ENCODE results near the gene PRKCZ. TPM values are rescaled to one million over a fixed set of nuclear protein-coding genes. Genes with fewer than 3 reads are reported as not detected.

Gene PRKCZ
- total RNA-seq, 1 donor from 2014 or later: 33.4 TPM

GRCh38 chr1:2115008-2115641, 64.9 kb downstream of the PRKCZ start:
- Histone ChIP-seq H4K20me1 (ENCODE audit: low read depth) (peaks cover 33% of the 10 kb centered on the region), H3K79me2 (ENCODE audit: low read depth) (peaks cover 21% of the 10 kb centered on the region), H3K9ac (no peak overlapping the region), H3K4me1 (peaks cover 20% of the 10 kb centered on the region), H2AFZ (replicated peaks) (no peak overlapping the region), H3F3A (ENCODE audit: low read depth) (peaks cover 29% of the 10 kb centered on the region), H3K36me3 (peaks cover 4% of the 10 kb centered on the region), H3K4me3 (no peak overlapping the region), H3K27me3 (no peaks in the 10 kb centered on the region), H3K4me2 (peak overlapping the region; percentile 75), H3K9me3 (ENCODE audit: low read depth) (no peaks in the 10 kb centered on the region), H3K27ac (no peak overlapping the region)
- H3K4me3 Mint-ChIP-seq: no peak overlapping the region
- peaks cover 2% of the 10 kb centered on the region for H3K36me3 Mint-ChIP-seq
- H3K27ac Mint-ChIP-seq: peak overlapping the region; percentile 90
- TF ChIP-seq EZH2phosphoT487 (IDR thresholded peaks at IDR 0.05): no peak
- TF ChIP-seq CTCF (IDR thresholded peaks at IDR 0.05): no peak
- TF ChIP-seq EZH2 (IDR thresholded peaks at IDR 0.05): no peak
- H3K27me3 Mint-ChIP-seq (ENCODE audit: insufficient read depth, low read depth): peaks cover 11% of the 10 kb centered on the region
- no peak for DNase-seq (ENCODE audit: low spot score)
- peaks cover 16% of the 10 kb centered on the region for H3K9me3 Mint-ChIP-seq
- peaks cover 19% of the 10 kb centered on the region for H3K4me1 Mint-ChIP-seq

DNA sequence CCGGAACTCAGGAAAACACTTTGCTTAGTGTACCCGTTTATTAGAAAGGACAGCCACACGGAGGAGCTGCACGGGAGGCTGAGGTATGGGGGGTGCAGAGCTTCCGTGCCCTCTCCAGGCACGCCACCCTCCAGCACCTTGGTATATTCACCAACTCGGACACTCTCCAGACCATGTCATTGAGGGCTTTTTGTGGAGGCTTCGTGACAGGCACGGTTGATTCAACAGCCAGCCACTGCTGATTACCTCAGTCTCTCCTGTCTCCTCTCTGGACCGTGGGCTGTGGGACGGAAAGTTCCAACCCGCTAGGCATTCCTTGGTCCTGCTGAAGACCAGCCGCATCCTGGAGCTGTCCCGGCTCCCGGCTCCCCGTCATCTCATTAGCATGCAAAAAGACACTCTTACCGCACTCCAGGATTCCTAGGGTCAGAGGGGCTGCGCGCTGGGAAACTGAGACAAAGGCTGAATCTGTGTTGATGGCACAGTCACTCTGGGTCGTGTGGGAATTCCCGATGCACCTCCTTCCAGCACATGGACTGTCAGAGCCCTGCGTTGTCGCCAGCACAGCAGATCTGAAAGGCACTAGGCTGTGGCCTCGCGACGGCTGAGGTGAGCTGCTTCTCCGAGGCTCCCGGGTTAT, 65.6 kb downstream of the PRKCZ start:
- peak overlapping the region; percentile 70 for H3K4me3 Mint-ChIP-seq
- no peak overlapping the region for H3K27ac ChIP-seq
- H3K4me3 ChIP-seq: peak overlapping the region; percentile 35

GRCh38 chr1:2119886-2120285, 69.7 kb downstream of the PRKCZ start:
- peaks cover 4% of the 10 kb centered on the region for H3K36me3 ChIP-seq
- Mint-ChIP-seq H3K9me3 (peaks cover 29% of the 10 kb centered on the region), H3K36me3 (peaks cover 2% of the 10 kb centered on the region), H3K27me3 (ENCODE audit: insufficient read depth, low read depth) (peaks cover 11% of the 10 kb centered on the region), H3K4me1 (peaks cover 21% of the 10 kb centered on the region), H3K4me3 (no peak overlapping the region), H3K27ac (no peak overlapping the region)
- H3F3A ChIP-seq (ENCODE audit: low read depth): peaks cover 28% of the 10 kb centered on the region
- peaks cover 21% of the 10 kb centered on the region for H3K79me2 ChIP-seq (ENCODE audit: low read depth)
- no peak overlapping the region for H3K27ac ChIP-seq
- H3K4me3 ChIP-seq: no peak overlapping the region
- H3K27me3 ChIP-seq: no peaks in the 10 kb centered on the region
- no peak overlapping the region for H3K9ac ChIP-seq
- H3K4me2 ChIP-seq: no peak overlapping the region
- H4K20me1 ChIP-seq (ENCODE audit: low read depth): peaks cover 23% of the 10 kb centered on the region
- DNase-seq (ENCODE audit: low spot score): no peak
- TF ChIP-seq EZH2phosphoT487 (IDR thresholded peaks at IDR 0.05) (no peak), EZH2 (IDR thresholded peaks at IDR 0.05) (no peak)
- no peaks in the 10 kb centered on the region for H3K9me3 ChIP-seq (ENCODE audit: low read depth)
- H3K4me1 ChIP-seq: peaks cover 20% of the 10 kb centered on the region
- H2AFZ ChIP-seq (replicated peaks): no peak overlapping the region

More for the DNA sequence above, 65.6 kb downstream of the PRKCZ start:
- Histone ChIP-seq H3K9ac (no peak overlapping the region), H3K27me3 (no peaks in the 10 kb centered on the region), H3K79me2 (ENCODE audit: low read depth) (peaks cover 21% of the 10 kb centered on the region), H2AFZ (replicated peaks) (no peak overlapping the region), H3F3A (ENCODE audit: low read depth) (peaks cover 29% of the 10 kb centered on the region), H3K9me3 (ENCODE audit: low read depth) (no peaks in the 10 kb centered on the region), H3K36me3 (peaks cover 4% of the 10 kb centered on the region), H4K20me1 (ENCODE audit: low read depth) (peaks cover 33% of the 10 kb centered on the region), H3K4me1 (peaks cover 20% of the 10 kb centered on the region), H3K4me2 (peak overlapping the region; percentile 75)
- DNase-seq (ENCODE audit: low spot score): peak; percentile 77
- H3K27me3 Mint-ChIP-seq (ENCODE audit: insufficient read depth, low read depth): peaks cover 13% of the 10 kb centered on the region
- peaks cover 19% of the 10 kb centered on the region for H3K9me3 Mint-ChIP-seq
- peak overlapping the region; percentile 50 for H3K27ac Mint-ChIP-seq
- peaks cover 2% of the 10 kb centered on the region for H3K36me3 Mint-ChIP-seq
- H3K4me1 Mint-ChIP-seq: peaks cover 19% of the 10 kb centered on the region
- TF ChIP-seq EZH2 (IDR thresholded peaks at IDR 0.05): no peak
- no peak for TF ChIP-seq CTCF (IDR thresholded peaks at IDR 0.05)
- TF ChIP-seq EZH2phosphoT487 (IDR thresholded peaks at IDR 0.05): no peak

Measured in neural progenitor cell (in vitro differentiated cells).